OCI-LY3 (cell line): ENCODE data around the gene ZMYND11.

ENCODE experiments used
- EZH2phosphoT487 ChIP-seq: fragments of 200-600 bp; shearing (Covaris generic); IDR thresholded peaks from 2 replicates; pipeline ENCODE4 v1.6.1; 2018; ENCODE audit warnings: antibody characterized with exemption, mixed run types, low read depth
- TF ChIP-seq, protein P1 (sequence below): fragments of 200-600, 300-600 bp; sonication (generic); IDR thresholded peaks from 2 replicates; pipeline ENCODE4 v1.5.1; 2014; ENCODE audit warnings: antibody characterized with exemption, low read length, low read depth

DNA sequence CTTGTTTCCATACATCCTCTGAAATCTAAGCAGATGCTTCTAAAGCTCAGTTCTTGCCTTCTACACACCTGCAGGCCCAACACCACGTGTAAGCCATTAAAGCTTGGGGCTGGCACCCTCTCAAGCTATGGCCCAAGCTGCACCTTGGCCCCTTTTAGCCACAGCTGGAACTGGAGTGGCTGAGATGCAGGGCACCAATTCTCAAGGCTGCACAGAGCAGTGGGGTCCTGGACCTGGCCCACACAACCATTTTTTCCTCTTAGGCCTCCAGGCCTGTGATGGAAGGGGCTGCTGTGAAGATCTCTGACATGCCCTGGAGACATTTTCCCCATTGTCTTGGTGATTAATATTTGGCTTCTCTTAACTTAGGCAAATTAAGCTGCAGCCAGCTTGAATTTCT, 38.8 kb upstream of the ZMYND11 start:
- TF ChIP-seq, protein P1, sequence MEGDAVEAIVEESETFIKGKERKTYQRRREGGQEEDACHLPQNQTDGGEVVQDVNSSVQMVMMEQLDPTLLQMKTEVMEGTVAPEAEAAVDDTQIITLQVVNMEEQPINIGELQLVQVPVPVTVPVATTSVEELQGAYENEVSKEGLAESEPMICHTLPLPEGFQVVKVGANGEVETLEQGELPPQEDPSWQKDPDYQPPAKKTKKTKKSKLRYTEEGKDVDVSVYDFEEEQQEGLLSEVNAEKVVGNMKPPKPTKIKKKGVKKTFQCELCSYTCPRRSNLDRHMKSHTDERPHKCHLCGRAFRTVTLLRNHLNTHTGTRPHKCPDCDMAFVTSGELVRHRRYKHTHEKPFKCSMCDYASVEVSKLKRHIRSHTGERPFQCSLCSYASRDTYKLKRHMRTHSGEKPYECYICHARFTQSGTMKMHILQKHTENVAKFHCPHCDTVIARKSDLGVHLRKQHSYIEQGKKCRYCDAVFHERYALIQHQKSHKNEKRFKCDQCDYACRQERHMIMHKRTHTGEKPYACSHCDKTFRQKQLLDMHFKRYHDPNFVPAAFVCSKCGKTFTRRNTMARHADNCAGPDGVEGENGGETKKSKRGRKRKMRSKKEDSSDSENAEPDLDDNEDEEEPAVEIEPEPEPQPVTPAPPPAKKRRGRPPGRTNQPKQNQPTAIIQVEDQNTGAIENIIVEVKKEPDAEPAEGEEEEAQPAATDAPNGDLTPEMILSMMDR, result no peak
- no peak for TF ChIP-seq EZH2phosphoT487
